Measurements from ENCODE around the gene PXMP2.

DNA sequence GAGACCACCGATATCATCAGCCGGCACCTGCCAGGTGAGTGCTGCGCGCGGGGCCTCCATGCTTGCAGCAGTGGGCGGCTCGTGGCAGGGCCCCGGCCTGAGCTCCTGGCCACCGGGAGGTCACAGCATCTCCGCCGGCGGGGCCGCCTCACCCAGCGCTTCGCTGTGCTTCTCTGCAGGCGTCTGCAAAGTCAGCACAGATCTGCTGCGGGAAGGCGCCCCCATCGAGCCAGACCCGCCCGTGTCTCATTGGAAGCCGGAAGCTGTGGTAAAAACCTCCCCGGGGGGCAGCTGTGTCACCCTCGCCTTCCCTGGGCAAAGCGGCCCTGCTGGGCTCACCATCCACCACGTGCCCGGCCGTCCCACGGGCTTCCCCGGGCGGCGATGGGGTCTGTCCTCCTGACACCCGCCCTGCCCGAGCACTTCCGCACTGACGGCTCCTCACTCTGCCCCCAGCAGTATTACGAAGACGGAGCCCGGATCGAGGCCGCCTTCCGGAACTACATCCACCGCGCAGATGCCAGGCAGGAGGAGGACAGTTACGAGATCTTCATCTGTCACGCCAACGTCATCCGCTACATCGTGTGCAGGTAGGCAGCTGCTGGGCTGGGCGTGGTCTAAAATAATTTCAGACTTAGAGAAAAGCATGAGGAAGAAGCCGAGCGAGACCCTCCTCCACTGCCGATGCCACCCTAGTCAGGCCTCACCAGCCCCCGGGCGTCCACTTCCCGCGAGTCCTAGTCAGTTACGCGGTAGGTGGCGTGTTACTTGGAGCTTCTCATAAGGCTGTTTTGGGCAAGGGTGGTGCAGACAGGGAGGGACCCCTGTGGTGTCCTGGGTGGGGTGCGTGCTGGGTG, 30.4 kb downstream of the PXMP2 start:
- TF ChIP-seq, protein P1, sequence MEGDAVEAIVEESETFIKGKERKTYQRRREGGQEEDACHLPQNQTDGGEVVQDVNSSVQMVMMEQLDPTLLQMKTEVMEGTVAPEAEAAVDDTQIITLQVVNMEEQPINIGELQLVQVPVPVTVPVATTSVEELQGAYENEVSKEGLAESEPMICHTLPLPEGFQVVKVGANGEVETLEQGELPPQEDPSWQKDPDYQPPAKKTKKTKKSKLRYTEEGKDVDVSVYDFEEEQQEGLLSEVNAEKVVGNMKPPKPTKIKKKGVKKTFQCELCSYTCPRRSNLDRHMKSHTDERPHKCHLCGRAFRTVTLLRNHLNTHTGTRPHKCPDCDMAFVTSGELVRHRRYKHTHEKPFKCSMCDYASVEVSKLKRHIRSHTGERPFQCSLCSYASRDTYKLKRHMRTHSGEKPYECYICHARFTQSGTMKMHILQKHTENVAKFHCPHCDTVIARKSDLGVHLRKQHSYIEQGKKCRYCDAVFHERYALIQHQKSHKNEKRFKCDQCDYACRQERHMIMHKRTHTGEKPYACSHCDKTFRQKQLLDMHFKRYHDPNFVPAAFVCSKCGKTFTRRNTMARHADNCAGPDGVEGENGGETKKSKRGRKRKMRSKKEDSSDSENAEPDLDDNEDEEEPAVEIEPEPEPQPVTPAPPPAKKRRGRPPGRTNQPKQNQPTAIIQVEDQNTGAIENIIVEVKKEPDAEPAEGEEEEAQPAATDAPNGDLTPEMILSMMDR (IDR thresholded peaks at IDR 0.05): no peak
- no peak for TF ChIP-seq POLR2A (IDR thresholded peaks at IDR 0.05)

Measured in thyroid gland (tissue), 4 donors.